HG03135 (cell line): ENCODE results near the gene EHD4.

Source experiments
- ATAC-seq: cut with Tn5 transposase; IDR thresholded peaks from one replicate; pipeline ENCODE4 v1.9.1; 2021; ENCODE audit warnings: mild to moderate bottlenecking, moderate library complexity; ENCODE audit not compliant: unreplicated experiment

The EHD4 gene

DNA sequence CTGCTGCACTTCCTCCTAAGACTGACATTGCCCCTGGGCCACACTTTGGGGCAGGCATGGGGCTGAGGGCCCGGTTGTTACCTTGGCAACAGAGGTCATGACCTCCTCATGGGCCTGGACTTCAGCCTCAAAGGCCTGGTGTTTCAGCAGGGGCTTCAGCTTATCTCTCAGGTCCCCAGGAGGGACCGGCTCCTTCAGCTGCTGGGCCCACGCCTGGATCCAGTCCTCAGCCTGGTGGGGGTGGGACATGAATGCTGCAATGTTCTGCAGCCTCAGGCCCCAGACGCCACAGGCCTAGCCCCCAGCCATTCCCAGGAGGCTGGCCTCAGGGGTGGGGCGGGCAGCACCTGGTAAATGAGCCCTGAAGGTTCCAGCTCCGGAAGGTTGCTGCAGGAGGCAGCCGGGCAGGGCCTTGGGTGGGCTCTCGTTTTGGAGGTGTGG, 106.1 kb downstream of the EHD4 start:
- ATAC-seq = no peak

DNA sequence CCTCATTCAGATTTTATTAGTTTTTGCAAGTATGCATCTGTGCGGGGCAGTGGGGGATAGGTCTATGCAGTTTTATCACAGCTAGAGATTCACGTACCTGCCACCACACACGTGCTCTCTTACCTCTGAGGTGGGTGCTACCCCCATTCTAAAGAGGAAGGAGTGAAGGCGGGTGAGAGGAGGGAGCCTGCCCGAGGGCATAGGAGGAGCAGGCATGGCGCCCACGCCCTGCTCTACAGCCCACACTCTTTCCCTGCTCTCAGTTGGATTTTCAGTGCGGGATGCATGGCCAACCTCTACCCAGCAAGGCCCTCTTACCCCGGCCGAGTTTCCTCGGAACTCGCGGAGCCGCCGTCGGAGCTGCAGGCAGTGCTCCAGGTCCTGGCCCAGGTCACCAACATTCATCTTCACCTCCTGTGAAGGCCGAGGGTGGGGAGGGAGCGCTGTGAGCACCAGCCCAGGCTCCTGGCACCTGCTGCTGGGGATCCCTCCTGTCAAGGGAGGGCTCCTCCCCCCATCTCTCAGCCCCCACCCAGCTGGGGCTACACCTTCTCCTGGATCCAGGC, 106.8 kb downstream of the EHD4 start:
- ATAC-seq = no peak

DNA sequence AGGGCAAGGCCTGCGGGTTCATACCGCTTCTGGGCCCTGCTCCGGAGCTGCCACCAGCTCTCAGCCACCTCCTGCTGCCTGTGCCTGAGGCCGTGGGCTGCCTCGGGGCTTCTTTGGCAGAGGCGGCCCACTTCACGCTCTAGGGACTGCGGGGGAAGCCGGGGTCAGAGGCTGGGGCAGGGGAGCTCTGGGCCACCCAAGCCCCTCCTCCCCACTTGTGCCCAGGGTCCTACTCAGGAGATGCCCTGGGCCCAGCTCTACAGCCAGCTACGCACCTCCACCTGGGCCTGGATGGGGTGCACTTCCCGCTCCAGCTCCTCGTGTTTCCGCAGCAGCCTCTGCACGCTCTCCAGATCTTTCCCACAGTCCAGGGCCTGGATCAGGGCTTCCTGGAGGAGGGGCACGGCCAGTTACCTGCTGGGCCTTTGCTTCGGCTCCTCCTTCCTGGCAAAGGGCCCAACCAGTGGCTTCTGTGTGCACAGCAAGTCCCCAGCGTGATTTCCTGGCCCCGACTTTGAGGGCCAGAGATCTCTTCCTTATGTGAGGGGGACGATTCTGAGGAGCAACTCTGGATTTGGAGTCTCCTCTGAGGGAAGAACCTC, 109.7 kb downstream of the EHD4 start:
- ATAC-seq = no peak

DNA sequence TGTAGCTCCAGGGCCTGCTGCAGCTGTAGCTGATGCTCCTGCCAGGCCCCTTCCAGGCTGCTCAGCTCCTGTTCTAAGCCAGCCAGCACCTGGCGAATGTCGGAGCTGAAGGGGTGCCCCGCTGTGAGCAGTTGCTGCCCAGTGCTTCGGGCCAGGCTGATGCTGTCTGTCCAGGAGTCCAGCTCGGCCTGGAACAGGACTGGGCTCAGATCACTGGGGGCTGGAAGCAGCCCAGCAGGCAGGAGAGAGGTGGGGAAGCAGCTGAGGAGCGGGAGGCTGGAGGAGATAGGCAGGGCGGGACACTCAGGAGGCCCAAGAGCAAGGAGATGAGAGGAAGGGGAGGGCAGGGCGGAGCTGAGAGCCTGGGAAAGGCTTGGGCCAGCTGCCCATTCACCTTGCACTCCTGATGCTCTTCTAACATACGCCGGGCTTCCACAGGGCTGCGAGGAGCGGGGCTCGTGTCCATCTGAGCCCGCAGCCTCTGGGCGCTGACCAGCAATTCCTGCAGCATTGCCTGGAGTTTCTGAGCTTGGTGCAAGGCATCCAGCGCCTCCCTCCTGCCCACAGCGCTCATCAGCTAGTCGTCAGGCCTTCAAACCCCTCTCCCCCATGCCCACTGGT, 110.5 kb downstream of the EHD4 start:
- ATAC-seq = no peak

DNA sequence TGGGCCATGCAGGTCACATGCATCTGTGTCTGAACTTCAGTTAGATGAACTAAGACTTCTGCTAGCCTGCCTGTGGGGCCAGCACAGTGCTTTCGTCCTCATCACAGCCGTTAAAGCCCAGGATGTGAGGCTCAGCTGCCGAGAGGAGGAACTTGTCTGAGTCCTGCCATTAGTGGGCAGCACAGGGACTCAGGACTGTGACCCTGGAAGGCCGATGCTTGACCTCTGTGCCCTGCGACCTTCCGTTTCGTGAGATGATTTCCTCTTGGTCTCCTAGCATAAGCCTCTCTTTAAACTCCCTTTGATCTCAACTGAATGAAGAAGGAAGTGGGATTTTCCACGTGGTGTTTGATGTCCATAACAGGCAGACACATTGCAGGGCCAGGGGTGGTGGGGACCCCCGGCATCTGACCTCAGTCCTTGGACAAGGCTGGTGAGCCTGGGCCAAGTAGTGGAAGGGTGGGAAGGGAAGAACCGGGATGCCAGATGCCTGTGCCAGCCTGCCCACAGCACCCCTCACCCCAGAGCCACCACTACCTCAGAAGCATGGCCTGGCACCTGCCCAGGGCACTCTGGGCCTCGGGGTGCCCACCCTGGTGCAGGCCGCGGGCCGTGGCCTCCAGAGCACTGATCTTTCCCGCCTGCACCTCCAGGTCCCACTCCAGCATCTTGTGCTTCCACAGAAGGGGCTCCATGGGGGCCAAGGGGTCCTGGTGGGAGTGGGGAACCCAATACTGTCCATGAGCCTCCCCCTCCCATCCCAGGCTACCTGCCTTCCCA, 112.1 kb downstream of the EHD4 start:
- no peak for ATAC-seq

DNA sequence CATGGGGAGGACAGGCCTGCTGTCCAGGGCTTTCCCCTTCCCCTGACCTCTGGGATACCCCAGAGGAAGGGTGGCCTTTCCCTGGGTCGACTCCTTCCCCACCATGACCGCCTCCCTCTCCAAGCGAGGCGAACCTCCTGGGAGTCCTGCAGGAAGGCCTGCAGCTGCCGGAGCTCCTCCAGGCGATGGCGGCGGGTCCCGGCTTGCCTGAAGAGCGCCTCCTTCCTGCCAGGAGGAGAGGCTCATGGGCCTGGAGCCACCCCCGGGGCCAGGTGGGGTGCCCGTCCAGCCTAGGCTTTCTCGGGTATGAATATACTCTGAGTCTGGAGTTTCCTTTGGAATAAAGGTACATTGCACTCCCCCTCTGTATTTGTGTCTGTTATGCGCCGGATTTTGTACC, 113.6 kb downstream of the EHD4 start:
- no peak for ATAC-seq

DNA sequence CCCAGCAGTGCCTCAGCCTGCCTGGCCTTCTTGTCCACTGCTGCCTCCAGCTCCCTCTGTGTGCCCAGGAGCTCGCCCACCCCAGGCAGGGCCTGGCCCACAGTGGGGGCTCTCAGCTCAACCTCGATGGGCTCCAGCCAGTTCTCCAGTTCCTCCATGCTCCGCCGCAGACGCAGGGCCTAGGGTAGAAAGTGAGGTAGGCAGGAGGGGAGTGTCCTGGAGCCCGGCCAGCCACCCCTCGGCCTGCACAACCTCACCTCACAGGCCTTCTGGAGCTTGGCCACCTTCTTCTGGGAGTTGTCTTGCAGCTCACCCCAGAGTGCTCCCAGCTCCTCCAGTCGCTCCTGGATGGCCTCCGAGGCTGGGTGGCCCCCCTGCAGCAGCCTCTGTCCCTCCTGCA, 115.0 kb downstream of the EHD4 start:
- no peak for ATAC-seq

DNA sequence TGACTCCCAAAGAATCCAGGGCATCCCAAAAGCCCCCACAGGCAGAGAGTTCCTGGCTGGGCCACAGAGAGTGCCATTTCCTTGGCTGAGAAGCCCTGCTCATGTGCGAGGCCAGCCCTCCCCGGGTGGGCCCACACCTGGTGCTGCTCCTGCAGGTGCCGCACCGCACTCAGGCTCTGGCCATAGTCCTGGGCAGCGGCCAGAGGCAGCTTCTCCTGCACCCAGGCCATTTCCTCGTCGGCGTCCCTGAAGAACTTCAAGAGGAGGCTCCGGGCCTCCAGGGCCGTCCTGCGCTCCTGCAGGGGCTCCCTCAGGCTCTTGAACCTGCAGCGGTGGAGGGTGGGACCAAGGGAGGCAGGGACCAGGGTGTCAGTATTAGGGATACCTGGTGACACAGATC, 115.6 kb downstream of the EHD4 start:
- no peak for ATAC-seq

DNA sequence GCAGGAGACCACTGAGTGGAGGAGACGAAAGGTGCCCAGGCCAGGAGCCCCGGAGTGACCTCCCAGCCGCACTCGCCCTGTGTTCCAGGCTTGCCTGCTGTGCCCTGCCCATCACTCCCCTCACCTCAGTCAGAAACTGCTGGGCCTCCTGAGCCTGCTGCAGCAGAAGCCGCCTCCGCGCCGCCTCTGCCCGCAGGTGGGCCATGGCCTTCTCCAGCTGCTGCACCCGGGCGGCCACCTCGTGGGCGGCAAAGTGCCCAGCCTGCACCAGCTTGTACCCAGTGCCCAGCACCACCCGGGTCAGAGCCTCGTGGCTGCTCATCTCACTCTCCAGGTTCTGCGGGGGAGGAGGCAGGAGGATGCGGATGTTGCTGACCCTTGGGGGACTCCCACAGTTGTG, 116.1 kb downstream of the EHD4 start:
- no peak for ATAC-seq

DNA sequence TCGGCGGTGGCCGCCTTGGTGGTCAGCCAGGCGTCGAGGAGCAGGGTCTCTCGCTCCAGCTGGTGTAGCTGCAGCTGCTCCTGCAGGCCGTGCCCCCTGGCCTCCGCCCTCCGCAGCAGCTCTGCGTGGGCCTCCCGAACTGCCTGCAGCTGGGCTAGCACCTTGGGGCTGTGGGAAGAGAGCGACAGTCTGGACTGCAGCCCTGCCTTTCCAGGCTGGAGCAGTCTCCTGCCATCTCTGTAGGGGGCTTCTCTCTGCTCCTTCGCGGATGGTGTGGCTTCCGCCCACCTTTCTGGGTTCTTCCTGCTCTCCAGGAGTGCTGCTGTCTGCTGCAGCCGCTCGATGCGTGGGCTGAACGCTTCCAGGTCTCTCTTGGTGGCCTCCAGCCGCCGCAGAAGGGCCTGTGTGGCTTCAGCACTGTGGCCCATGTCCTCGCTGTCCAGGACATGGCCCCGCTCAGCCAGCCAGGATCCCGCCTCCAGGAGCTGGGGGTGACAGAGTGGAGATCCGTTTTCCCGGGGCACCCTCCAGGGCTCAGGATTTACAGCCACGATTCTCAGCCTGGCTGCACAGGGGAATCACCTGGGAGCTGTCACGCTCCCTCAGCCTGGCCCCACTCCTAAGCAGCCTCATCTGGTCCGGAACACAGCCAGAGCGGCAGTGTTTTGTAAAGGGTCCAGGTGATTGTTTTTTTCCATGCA, 116.9 kb downstream of the EHD4 start:
- ATAC-seq = no peak

DNA sequence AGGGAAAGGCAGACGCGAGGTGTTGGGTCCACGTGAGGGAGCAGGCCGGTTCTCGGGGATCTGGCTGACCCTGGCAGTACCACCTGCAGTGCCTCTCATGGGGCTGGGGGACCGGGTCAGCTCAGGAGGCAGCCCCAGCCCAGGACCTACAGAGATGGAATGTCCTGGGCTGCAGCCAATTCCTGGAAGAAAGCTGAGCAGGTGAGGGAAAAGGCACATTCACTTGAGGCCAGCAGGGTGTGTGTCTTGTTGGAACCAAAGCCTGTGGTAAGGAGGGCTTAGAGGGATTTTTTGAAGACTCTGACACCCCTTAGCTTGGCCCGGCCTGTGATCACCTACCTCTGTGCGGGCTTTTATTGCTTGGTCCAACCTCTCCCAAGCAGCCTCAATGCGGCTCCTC, 117.9 kb downstream of the EHD4 start:
- ATAC-seq = no peak

DNA sequence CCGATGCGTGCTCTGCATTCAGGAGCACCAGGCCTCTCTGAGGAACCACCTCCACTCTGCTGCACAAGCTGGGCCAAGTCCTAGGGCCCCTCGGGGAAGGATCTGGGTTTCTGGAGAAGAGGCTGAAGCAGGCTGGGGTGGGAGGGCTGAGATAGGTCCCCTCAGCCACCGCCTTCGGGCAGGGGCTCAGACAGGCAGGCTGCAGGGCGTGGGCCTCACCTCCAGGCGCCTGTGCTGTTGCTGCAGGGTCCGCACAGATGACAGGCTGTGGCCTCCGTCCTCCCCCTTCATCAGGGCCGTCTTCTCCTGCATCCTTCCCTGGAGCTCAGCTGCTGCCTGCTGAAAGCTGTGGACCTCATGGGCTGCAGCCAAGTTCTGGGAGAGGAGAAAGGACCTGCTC, 118.5 kb downstream of the EHD4 start:
- no peak for ATAC-seq

DNA sequence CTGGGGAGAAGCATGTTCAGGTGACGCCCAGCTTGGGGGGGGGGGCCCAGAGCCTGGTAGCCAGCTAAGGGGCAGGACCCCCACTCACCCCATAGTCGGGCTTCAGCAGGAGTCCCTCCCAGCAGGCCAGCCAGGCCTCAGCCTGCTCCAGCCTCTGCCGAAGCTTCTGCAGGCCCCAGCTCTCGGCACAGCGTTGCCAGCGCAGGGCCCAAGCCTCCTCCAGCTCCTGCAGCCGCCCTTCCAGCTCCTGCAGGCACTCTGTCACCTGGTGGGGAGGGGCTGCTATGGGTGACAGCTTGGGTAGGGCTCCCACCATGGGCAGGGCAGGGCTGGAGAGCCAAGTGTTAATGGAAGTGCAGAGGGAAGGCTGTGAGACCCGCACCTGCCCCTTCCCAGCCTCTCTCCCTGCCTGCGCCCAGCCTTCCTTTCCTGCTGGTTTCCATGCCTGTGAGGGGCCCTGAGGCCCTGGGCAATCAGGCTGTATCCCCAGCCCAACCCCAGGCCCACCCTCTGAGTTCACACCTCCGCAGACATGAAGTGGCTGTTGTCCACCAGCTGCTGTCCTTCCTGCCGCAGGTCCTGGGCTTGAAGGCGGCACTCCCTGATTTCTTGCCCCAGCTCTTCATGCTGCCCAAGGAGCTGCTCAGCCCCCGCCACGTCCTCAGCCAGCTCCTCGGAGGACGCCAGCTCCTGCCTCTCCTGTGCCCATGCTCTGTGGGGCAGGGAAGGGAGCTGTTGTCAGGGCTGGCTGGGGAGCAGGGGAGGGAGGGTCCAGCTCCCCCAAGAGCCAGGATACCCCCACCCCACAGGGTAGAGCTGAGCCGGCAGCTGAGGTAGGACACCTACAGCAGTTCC, 119.4 kb downstream of the EHD4 start:
- no peak for ATAC-seq

DNA sequence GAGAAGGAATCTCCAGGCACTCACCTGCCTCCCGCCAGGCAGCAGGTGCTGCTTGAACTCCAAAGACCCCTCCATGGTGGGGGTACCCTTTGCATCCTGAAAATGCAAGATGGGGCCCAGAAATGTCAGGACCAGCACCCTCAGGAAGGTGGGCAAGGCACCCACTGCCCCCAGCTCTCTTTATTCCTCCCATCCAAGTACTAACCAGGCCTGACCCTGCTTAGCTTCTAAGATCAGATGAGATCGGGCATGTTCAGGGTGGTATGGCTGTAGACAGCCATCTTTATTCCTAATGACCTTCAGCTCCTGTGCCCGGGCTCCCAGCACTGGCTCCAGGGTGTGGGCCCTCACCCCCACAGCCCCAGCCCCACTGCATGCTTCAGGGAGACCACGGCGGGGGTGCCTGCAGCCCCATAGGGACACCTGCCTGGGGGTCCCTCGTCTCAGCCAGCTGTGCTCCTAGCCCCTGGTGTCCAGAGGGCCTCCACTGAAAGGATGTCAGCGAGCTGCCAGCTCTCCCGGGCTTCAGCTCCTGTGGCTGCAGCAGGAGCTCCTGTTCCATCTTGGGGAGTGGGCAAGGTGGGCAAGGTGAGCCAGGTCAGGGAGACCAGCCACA, 120.5 kb downstream of the EHD4 start:
- ATAC-seq = no peak

DNA sequence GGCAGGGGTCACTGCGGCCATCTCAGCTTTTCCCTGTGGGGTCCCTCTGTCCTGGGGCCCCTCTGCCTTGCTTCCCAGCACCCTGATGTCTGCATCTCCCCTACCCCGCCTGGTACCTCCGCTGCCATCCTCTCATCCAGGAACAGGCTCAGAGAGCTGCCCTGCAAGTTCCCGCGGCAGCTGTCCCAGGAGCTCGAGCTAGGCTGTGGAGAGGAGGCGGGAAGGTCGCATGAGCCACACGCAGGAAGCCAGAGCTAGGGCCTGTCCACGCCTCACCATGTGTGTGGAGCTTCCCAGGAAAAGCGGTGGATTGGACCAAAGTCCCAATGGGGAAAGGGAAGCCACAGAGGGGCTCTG, 121.2 kb downstream of the EHD4 start:
- no peak for ATAC-seq

DNA sequence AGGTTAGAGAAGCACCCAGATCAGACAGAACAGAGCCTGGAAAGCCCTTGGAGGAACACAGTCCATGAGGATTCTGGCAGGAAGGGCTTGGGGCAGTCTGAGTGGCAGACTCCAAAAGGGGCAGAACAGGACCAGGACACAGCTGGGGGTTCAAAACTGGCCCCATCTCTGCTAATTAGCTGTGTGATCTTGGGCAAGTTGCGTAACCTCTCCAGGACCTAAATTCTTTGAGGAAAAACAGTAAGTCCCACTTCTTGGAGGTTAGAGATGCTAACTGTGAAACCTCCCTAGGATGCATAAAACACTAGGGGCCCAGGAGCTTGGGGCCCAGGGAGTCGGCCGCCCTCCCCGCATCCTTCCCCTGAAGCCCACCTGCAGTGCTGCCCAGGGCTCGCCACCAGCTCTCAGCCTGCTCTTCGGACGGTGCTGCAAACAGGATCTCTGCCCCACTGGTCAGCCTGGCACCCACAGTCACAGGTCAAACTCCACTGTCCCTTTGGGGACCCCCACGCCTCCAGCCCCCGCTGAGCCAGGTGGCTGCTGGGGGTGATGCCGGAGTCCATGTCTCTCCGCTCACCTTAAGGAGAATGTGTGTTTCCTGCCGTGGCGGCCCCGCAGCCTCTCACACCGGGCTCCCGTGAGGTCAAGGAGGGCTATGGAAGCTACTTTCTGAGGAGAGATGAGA, 121.7 kb downstream of the EHD4 start:
- no peak for ATAC-seq

DNA sequence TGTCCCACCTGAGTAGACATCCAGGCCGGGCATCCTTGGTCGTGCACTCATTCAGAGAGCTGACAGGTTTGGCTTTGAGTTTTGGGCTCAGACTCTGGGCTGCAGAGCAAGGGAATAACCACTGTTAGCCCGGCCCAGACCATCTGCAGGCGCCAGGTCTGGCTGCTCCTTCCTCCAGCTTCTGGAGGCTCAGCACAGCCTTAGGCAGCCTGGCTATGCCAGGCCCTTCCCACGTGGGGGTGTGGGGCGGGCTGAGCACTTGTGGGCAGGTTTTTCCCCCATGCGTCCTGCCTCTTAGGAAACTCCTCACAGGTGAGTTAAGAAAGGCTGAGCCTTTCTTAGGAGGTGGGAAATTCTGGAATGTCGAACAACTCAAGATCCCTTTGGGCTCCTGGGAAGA, 122.5 kb downstream of the EHD4 start:
- ATAC-seq = no peak

DNA sequence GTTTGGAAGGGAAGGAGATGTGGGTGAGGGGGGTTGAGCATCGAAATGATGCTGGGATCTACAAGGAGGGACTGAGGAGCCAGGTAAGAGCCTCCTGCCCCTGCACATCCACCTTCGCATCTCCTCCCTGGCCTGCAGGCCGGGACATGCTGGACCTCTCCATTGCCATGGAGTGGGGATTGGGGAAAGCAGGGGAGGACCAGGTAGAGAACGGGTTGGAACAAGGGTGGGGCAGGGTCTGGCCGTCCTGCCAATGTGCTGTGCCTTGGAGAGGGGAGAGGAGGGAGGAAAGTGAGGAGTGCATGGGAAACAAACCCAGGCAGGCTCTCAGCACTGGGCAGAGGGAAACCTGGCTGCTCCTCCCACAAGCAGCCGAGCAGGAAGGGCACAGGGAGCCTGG, 123.2 kb downstream of the EHD4 start:
- no peak for ATAC-seq

DNA sequence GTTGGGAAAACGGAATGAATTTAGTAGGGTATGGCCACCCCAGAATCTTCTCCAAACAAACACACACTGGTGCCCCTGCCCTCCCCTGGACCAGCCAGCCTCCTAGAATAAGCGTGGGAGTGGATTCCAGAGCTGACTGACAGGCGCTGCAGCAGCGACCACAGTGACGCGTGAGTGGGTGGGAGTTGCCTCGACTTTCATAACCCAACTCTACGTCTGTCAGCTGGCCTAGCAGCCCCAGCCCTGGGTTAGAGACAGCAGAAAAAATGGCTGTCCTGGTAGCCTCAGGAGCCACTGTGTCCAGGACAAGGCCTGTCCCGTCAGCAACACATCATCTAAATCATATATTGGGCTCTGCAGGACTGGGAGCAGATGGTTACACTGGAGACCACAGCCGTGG, 123.7 kb downstream of the EHD4 start:
- no peak for ATAC-seq

DNA sequence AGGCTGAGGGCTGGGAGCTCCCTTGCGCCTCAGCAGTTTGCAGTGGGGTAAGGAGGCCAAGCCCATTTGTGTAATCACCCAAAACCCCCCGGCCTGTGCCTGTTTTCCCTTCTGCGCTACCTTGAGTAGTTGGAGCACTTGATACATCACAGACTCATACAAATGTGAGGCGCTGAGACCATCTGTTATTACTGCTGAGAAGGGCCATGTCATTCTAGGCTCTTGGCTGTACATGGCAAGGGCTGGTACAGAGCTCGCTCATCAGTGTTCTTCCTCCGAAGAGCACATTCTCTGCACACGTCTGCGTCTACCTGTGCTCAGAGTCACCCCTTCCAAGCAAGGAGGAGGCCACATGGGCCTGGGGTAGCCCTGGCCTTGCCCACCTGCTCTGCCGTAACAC, 124.4 kb downstream of the EHD4 start:
- no peak for ATAC-seq
